ENCODE results near the gene ABCA6.

GRCh38 chr17:69056179-69056823 lies 85.4 kb downstream of the ABCA6 start:
- no peak for TF ChIP-seq CEBPB (IDR thresholded peaks at IDR 0.05; ENCODE audit: borderline replicate concordance in 1 of 2, low read depth in 2 of 2, low read length in 2 of 2)
- TF ChIP-seq POU2F2 (IDR thresholded peaks at IDR 0.05; ENCODE audit: borderline replicate concordance, low read depth, low read length): no peak
- TF ChIP-seq NRF1 (conservative IDR thresholded peaks at IDR 0.05; ENCODE audit: low read depth, low read length): no peak
- no peak for TF ChIP-seq REST (IDR thresholded peaks at IDR 0.05; ENCODE audit: low read depth, low read length)
- TF ChIP-seq CTCF (IDR thresholded peaks at IDR 0.05 in 2 of 3, conservative IDR thresholded peaks at IDR 0.05 in 1 of 3; ENCODE audit: control insufficient read depth in 2 of 3, extremely low read depth in 1 of 3, insufficient read depth in 1 of 3, low read depth in 3 of 3, low read length in 3 of 3): no peak
- no peak for TF ChIP-seq USF2 (IDR thresholded peaks at IDR 0.05; ENCODE audit: borderline replicate concordance, low read depth, low read length)
- no peak for TF ChIP-seq NR2C2 (IDR thresholded peaks at IDR 0.05; ENCODE audit: borderline replicate concordance, control insufficient read depth, insufficient read length, low read depth)
